Esophagus squamous epithelium (tissue), 4 donors: ENCODE results near the gene FAM171A2.

ENCODE experiments used
- CTCF ChIP-seq, 6 experiments: fragments of 450-650 bp in 4 of 6; fragments of 200-600 bp in 2 of 6; sonication (generic) in 2 of 6; IDR thresholded peaks; one replicate each; pipeline ENCODE4 v1.5.1; 2016 to 2019; ENCODE audit warnings: antibody characterized with exemption in 6 of 6, mild to moderate bottlenecking in 4 of 6, moderate library complexity in 4 of 6
- POLR2A ChIP-seq, 4 donors: fragments of 450-650 bp; IDR thresholded peaks; one replicate each; pipeline ENCODE4 v1.6.1; 2017; ENCODE audit warnings: antibody characterized with exemption in 4 of 4, mild to moderate bottlenecking in 4 of 4, moderate library complexity in 3 of 4

- TF ChIP-seq CTCF (IDR thresholded peaks at IDR 0.05): no peak
- TF ChIP-seq POLR2A (IDR thresholded peaks at IDR 0.05): no peak
These were observed 10.9 kb upstream of the FAM171A2 start for GRCh38 chr17:44374306-44375195.
